Renal cortical epithelial cell (primary cell): ENCODE measurements around the gene RANBP10. TPM values are rescaled to one million over a fixed set of nuclear protein-coding genes. Genes with fewer than 3 reads are reported as not detected.
"Not testable (repeated sequence)": the region's sequence is repeated elsewhere in the genome, so short reads cannot be mapped to it uniquely, and the experiment has no call there.

Experiments used
- DNase-seq: peaks from one replicate; pipeline ENCODE4 v3.0.0-alpha.2; 2011; ENCODE audit warnings: low read depth
- total RNA-seq: library from RNA; depleted of rRNA; stranded (reverse); fragments of >200 nt; gene quantifications from 2 replicates; pipeline ENCODE4 v1.2.3, GENCODE V29; 2014

The RANBP10 gene
- total RNA-seq, 1 donor from 2014 or later = 11.0 TPM

DNA sequence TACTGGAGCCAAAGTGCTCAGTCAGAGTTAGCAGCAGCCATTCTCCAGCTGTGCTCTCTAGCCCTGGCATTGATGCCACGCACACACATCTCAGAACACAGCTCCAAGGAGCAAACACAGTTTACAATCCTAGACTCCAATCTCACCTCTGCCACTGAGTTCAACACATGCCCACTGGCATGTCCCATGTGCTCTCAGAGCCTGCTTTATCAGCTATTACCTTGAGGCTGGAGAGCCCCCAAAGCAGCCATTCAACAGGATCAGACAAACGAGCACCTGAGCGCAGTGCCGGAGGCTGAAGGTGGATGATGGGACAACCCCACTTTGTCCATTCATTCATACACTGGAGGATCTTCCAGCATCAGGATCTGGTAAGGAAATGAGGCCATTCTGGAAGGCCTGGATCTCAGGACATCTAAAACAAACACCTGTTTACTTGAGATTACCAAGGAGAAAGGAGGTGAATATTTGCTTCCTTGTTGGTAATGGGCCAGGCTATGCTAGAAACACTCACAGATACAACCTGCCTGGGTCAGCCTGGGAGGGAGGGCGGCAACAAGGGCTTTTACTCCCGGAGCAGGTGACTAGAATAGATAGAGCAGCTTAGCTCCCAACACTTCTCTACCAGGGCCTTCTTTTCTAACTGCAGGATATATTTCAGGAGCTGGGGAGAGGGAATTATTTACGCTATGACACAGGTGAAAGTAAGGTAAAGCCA is 25.4 kb downstream of the RANBP10 start:
- DNase-seq = no peak

DNA sequence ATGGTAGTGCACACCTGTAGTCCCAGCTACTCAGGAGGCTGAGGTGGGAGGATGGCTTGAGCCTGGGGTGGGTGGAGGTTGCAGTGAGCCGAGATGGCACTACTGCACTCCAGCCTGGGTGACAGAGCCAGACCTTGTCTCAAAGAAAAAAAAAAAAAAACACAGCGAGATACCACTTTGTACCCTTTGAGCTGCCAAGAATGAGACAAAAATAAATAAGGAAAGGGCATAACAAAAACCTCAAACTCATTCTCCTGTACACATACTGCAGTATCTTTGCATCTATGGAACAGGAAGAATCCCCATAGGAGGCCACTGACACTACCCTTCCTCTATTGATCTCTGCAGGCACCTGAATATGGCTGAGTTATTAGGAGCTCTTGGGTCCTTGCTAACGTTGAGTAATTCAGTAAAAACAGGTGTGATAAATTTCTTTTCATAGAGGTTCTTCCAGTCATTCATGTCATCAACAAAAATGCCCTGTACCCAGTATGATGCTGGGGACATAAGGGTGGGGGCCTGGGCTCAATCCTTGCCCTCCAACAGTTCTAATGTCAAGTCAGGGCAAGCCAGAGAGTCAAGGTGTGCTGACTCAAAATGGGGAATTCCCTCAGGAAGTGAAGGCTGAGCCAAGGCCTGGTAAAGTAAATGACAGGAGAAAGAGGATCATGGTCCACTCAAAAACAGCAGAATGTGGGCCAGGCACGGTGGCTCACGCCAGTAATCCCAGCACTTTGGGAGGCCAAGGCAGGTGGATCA is 26.9 kb downstream of the RANBP10 start:
- DNase-seq = no peak

DNA sequence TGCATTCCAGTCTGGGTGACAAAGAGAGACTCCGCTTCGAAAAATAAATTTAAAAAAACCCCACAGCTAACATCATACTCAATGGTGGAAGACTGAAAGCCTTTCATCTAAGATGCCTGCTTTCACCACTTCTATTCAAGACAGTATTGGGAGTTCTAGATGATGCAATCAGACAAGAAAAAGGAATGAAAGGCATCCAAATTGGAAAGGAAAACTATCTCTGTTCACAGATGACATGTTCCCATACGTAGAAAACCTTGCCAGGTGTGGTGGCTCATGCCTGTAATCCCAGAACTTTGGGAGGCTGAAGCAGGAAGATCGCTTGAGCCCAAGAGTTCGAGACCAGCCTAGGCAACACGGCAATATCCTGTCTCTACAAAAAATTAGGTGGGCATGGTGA is 31.1 kb downstream of the RANBP10 start:
- DNase-seq = no peak

DNA sequence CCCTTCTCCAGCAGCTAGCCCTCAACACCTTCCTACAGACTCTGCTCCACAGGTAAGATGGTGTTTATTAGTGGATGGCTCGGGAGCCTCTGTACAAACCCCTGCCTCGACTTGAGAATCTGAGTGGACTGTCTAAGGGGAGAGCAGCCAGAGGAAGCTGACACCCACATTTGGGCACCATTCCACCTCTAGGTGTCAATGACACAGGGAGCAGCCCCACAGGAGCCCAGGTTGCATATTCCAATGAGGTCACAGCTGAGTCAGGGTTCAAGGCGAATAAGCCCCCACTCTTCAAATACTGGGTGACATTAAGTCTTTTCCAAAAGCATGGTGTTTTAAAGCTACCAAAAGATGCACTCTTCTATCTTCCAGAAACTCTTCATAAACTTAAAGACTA is 31.9 kb downstream of the RANBP10 start:
- no peak for DNase-seq

DNA sequence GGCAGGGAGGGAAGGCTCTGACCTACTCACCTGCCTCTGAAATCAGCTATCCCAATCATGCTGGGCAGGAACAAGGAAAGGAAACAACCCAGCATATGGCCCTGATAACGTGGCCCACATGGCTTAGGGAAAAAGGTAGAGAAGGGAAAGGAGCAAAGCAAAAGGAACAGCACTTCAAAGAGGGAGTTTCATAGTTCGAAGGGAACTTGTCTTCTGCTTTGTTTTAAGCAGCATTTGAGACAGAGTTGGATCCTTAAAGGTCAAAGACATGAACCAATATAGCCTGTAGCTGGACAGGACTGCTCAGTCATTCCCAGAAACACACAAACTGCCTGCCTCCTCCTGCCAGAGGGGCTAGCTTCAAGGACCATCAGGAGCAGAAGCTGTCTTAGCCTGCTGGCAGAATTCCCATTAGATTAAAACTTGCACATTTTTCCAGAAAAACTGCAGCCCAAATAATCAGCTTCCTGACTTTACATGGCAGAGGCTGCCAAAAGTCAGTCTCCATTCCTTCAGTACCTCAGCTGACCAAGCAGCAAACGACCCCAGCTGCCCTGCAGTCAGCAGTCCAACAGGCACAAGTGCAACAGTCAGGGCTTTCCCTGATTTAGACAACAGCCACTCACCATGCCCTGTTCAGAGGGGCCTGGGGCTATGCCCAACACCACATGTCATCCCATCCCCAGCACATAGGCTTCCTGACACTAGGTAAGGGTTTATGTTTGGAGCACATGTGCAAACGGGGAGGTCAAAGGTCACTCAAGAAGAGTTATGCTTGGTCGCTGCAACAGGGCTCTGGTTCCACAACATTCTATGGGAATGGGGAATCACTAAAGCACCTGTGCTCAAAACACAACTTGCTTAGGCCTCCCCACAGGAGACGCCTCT is 32.5 kb downstream of the RANBP10 start:
- no peak for DNase-seq

DNA sequence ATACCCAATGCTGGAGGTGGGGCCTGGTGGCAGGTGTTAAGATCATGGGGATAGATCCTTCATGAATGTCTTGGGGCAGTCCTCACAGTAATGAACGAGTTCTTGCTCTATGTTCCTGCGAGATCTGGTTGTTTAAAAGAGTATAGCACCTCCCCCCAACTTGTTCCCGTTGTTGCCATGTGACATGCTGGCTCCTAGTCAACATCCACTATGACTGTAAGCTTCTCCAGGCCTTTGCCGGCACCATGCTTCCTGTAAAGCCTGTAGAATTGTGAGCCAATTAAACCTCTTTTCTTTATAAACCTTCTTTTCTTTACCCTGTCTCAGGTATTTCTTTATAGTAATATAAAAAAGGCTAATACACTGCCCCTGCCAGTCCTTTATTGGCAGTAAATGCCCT is 33.3 kb downstream of the RANBP10 start:
- peak; percentile 13 for DNase-seq

DNA sequence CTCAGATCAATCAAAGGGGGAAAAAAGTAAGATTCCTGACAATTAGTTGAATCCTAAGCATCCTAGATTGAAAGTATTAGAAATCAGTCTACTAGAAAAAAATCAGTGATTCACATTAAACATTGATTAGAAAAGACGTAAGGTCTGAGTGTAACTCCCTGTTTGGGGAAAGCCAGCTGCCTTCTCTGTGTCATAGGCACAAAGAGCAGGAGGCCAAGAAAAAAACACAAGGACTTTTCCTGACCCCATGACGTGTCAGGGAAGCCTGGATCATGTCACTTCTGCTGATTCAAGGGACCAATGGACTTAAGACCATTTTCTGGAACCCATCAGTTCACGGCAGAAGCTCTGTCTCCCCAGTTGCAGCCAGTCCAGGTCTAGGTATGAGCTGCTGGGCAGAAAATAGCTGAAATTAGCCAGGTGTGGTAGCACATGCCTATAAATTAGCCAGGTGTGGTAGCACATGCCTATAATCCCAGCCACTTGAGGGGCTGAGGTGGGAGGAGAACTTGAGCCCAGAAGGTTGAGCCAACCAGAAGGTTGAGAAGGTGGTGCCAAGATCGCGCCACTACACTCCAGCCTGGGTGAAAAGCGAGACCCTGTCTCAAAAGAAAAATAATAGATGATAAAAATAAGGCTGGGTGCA is 35.9 kb downstream of the RANBP10 start:
- no peak for DNase-seq

DNA sequence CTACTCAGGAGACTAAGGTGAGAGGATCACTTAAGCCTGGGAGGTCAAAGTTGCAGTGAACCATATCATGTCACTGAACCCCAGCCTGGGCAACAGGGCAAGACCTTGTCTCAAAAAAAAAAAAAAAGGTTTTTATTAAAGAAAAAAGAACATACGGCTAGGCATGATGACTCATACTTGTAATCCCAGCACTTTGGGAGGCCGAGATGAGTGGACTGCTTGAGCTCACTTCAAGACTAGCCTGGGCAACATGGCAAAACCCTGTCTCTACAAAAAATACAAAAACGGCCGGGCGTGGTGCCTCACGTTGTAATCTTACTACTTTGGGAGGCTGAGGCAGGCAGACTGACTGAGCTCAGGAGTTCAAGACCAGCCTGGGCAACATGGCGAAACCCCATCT is 38.4 kb downstream of the RANBP10 start:
- peak; percentile 47 for DNase-seq

DNA sequence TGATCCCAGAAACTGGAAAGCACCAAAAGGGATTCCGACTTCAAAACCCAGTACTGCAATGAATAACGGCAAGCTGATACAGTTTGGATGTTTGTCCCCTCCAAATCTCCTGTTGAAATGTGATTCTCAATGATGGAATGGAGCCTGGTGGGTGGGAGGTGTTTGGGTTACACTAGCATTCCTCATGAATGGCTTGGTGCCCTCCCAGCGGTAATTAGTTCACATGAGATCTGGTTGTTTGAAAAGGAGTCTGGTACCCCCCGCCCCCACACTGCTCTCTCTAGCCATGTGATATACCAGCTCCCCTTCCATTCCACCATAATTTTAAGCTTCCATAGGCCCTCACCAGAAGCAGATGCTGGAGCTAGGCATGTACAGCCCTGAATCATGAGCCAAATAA is 40.1 kb downstream of the RANBP10 start:
- no peak for DNase-seq

DNA sequence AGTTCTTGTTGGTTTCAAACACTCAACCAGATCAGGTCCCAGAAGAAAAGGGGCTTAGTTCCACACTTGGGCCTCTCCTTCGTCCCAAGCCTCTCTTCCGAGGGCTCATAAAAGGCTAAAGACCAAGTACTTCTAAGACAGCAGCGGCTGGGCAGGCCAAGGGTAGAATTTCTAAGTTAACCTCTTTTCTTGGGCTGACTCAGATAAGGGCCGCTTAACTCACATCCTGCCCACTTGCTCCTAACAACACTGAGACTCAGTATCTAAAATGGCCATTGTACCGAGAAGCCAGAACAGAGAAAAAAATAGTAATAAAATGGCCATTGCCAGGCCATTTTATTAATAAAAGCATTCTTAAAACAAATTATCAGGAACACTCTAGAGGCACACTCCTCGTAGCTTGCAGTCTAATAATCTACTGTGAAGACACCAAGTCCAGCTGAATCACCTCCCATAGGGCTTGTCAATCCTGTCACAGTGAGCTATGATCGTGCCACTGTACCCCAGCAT is 42.1 kb downstream of the RANBP10 start:
- no peak for DNase-seq

DNA sequence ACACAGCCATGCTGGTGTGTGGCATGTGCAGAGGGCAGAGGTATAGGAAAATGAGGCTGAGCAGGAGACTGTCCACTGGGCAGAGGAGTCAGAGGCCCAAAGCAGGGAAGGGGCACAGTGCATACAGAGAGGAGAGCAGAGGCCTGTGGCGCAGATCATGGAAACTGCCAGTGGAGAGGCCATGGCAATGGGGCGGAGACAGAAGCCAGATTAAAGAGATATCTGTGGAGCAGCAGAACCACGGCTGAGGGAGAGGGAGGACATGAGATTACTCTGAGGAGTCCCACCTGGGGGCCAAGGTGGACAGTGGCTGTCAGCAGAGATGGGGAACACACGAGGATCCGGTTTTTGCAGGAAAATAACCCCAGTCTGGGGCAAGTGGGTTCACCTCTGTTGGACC is 43.3 kb downstream of the RANBP10 start:
- DNase-seq = no peak

DNA sequence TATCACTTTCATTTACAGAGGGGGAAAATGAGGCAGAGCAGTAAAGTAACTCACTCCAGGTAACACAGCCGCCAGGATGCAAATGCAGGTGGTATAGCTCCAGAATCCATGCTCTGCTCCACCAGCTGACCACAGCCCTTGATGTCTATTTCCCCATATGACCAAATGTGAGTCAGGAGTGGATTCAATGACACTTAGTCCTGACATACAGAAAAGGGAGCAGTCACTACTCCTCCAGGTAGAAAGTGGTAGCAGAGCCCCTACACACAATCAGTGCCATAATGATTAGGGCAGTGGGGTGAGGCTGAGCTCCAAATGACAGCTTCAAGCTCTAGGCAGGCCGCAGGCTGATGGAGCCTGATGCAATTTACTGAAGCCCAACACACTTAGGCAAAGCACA is 44.0 kb downstream of the RANBP10 start:
- DNase-seq = no peak

DNA sequence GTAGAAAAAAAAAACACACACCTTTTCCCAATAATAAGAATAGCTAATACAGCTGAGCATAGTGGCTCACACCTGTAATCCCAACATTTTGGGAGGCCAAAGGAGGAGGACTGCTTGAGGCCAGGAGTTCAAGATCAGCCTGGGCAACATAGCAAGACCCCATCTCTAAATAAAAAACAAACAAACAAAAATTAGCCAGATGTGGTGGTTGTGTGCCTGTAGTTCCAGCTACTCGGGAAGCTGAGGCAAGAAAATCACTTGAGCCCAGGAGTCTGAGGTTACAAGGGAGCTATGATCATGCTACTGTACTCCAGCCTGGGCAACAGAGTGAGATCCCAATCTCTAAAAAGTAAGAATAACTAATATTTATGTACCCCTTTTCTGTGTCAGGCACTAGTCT is 44.4 kb downstream of the RANBP10 start:
- DNase-seq = no peak

DNA sequence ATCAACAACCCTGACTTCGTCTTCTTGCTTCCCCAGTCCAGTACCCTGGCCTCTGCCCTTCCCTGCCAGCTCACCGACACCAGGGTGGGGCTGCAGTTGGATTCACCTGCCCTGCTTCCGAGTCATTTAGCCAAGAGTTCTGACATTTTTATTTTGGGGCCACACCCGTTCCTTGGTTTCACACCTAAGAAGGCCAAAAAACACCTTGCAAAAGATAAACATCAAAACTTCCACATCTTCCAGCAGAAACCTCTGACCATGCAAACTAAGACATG is 45.5 kb downstream of the RANBP10 start:
- no peak for DNase-seq

DNA sequence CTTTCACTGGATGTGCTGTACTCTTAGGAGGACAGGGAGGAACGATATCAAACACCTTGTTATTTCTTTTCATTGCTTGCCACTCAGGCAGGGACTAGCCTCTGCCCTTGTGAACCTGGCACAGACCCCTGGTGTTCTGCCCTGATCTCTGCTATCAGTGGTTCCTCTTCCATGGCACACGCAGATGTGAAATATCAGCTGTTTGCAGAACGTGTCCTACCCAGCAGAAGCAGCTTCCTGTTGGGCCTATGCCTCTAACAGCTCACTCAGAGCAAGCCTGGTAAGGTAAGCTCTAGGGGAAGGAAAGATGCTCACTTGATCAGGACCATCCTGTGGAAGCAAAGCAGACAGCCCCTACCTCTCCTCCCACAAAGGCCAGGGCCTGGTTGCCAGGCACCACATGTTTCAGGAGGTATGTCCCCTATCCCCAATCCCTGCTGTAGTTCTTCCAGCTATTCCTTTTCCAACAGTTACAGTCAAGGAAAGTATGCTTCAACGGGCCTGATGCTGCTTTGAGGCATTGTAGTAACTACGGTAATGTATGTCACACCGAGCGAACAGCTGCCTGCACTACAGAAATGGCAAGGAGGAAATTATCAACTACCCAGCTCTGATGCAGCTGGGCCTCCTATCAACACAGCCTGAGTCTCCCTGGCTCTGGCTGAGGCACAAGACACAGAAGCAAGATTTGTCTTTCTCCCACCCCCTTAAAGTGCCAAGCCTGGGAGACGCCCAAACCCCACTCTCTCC is 46.0 kb downstream of the RANBP10 start:
- no peak for DNase-seq

DNA sequence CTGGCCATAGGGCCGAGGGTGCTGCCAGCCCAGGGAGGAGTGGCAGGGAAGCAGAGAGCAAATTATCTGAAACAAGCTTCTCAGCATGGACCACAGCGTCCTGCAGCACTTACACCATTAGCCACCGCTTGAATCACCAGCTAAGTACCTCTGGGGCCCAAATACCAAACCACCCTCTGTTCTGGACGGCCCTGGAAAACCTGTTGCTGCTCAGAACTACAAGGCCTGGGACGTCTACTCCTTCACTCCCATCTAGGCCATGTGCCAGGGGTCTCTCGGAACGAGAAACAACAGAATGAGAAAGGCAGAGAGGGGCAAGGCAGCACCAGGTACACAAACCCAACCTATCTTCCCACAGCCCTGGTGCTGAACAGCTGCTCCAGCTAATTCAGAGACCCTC is 47.4 kb downstream of the RANBP10 start:
- DNase-seq = no peak

DNA sequence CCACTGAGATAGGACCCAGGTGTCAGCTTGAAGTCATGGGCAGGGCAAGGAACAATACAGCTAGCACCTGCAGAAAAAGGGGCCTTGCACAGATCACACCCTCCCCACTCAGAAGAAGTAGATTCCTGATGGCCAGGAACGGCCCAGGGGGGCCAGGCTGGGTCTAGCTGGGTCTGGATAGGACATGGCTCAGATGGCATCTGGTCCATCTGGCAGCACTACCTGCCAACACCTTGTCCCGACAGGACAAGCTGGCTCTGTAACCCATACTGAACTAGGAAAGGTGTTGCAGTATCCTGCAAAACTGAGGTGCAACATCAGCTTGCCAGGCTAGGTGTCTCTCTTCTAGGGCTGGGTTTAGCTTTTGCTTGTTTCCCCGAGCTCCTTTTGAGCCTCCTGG is 48.4 kb downstream of the RANBP10 start:
- DNase-seq = no peak

DNA sequence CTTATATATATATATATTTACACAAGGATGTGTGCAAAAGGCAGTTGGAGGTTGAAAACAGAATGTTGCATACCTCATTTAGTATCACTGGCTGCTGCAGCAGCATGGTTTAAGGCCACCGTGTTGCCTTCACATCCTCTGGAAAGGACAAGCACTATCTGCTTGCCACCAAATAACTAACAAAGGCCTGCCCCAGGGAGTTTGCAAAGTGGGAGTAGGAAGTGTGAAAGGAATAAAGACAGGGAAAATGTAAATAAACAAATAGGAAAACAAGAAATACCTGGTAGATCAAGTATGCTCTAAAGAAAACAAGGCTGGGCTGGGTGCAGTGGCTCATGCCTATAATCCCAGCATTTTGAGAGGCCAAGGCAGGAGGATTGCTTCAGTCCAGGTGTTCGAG is 53.7 kb downstream of the RANBP10 start:
- DNase-seq = no peak

DNA sequence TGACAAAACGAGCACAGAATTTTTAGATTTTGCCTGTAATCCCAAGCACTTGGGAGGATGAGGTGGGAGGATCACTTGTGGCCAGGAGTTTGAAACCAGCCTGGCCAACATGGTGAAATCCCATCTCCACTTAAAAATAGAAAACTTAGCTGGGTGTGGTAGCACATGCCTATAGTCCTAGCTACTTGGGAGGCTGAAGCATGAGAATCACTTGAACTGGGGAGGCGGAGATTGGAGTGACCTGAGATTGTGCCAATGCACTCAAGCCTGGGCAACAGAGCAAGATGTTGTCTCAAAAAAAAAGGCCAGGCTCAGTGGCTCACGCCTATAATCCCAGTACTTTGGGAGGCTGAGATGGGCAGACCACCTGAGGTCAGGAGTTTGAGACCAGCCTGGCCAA is 55.0 kb downstream of the RANBP10 start:
- not testable (repeated sequence) for DNase-seq

DNA sequence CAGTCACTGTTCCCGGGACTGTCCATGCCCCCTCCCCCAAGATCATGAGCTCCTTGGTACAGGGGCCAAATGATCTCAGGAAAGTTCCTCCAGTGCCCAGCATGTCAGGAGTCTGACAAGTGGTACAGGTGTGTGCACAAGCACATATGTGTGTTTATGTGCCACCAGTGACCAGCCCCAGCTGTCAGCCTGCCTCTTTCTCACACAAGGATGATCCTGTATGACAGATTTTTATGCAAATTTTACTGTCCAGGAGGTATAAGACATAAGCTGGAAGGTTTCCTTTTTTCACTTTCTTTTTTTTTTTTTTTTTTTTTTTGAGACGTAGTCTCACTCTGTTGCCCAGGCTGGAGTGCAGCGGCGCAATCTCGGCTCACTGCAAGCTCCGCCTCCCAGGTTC is 55.9 kb downstream of the RANBP10 start:
- no peak for DNase-seq

DNA sequence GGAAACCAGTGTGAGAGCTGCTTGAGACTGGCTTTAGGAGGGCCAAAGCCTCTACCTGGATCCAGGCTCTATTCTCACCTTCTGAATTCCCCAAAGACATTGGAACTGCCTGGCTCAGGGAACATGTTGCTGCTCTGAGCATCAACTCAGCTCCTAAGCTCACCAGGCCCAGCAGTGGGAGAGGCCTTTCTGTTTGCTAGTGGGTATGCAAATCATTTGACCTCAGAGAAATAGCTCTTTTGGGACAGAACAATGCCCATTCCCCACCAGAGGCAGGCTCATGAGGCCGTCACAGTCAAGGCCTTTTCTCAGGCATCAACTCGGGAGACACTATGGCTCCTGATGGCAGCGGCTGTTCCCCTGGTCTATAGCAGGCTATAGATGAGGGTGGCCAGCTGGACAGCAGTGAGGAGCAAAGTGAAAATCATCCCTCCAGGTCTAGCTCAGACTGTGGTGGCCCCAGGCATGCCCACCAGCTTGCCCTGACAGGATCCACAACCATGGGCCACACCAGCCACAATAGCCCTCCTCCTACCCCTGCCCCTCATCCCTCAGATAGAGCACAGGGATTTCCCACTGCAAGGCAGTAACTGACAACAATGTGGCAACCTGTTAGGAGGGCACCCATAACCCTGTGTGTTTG is 56.8 kb downstream of the RANBP10 start:
- no peak for DNase-seq
